Loucy (cell line): ENCODE measurements around the gene TENM4.

ENCODE experiments used
- H2AFZ ChIP-seq: fragments of 200-600 bp; sonication (generic); 2 replicates; pipeline ENCODE4 v1.6.0; 2016; ENCODE audit warnings: antibody characterized with exemption, mild to moderate bottlenecking, low read length, moderate library complexity
- H3F3A ChIP-seq: fragments of 200-600 bp; 2 replicates; pipeline ENCODE4 v1.6.0; 2016; ENCODE audit warnings: antibody characterized with exemption, low read depth, mild to moderate bottlenecking
- H3K27me3 ChIP-seq: fragments of 200-600 bp; sonication (generic); 2 replicates; pipeline ENCODE4 v1.6.1; 2014; ENCODE audit warnings: low read length, mild to moderate bottlenecking; ENCODE audit not compliant: insufficient read depth, poor library complexity, severe bottlenecking
- H3K36me3 ChIP-seq: fragments of 200-600 bp; sonication (generic); 2 replicates; pipeline ENCODE4 v1.6.1; 2016; ENCODE audit warnings: low read length; ENCODE audit not compliant: insufficient read depth
- H3K4me1 ChIP-seq: fragments of 200-600 bp; sonication (generic); 2 replicates; pipeline ENCODE4 v1.5.1; 2014; ENCODE audit warnings: low read length, mild to moderate bottlenecking; ENCODE audit not compliant: insufficient read depth, poor library complexity, severe bottlenecking
- H3K4me2 ChIP-seq: fragments of 200-600 bp; sonication (generic); 2 replicates; pipeline ENCODE4 v1.6.0; 2014; ENCODE audit warnings: antibody characterized with exemption, low read length, low read depth, mild to moderate bottlenecking; ENCODE audit not compliant: poor library complexity, severe bottlenecking
- H3K4me3 ChIP-seq: fragments of 200-600 bp; sonication (generic); 2 replicates; pipeline ENCODE4 v1.5.1; 2014; ENCODE audit warnings: low read length, mild to moderate bottlenecking, mixed read lengths; ENCODE audit not compliant: poor library complexity, severe bottlenecking
- H3K79me2 ChIP-seq: fragments of 200-600 bp; sonication (generic); 2 replicates; pipeline ENCODE4 v1.6.1; 2014; ENCODE audit warnings: low read length; ENCODE audit not compliant: insufficient read depth
- H3K9ac ChIP-seq: fragments of 200-600 bp; sonication (generic); 2 replicates; pipeline ENCODE4 v1.6.0; 2014; ENCODE audit warnings: mild to moderate bottlenecking, low read depth, low read length, moderate library complexity; ENCODE audit not compliant: poor library complexity, severe bottlenecking
- H3K9me2 ChIP-seq: fragments of 200-600 bp; sonication (generic); replicated peaks from 2 replicates; pipeline ENCODE4 v1.6.1; 2016; ENCODE audit warnings: low read depth, low read length, mixed read lengths
- H3K9me3 ChIP-seq: fragments of 200-600 bp; sonication (generic); 2 replicates; pipeline ENCODE4 v1.6.1; 2014; ENCODE audit warnings: mild to moderate bottlenecking, antibody characterized with exemption, low read length, low read depth; ENCODE audit not compliant: insufficient read depth
- H4K20me1 ChIP-seq: fragments of 200-600 bp; sonication (generic); 2 replicates; pipeline ENCODE4 v1.6.0; 2014; ENCODE audit warnings: antibody characterized with exemption, low read length, mild to moderate bottlenecking; ENCODE audit not compliant: insufficient read depth, poor library complexity, severe bottlenecking
- EZH2phosphoT487 ChIP-seq: fragments of 200-600 bp; IDR thresholded peaks from 2 replicates; pipeline ENCODE4 v1.6.1; 2018; ENCODE audit warnings: antibody characterized with exemption, mild to moderate bottlenecking, moderate library complexity, borderline replicate concordance
- TF ChIP-seq, protein P1 (sequence below): fragments of 200-600 bp; sonication (generic); conservative IDR thresholded peaks from 2 replicates; pipeline ENCODE4 v1.5.1; 2014; ENCODE audit warnings: mild to moderate bottlenecking, antibody characterized with exemption, low read length

TENM4 gene

DNA sequence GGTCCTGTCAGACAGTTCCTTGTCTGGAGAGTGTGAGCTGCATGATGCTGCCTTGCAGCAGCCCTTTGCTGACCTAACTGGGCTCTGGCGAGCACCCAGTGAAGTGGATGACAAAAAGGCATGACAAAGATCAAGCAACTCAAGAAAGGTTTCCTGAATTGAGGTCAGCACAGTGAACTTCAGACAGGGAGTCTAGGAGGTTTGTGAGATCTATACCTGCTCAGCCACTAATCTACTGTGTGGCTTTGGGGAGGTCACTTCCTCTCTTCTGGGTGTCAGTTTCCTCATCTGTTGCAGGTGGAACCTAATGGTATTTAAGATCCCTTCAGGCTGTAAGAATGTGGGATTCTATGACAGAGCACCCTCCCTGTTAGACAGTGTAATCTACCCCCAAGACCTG, 652.3 kb downstream of the TENM4 start:
- no peak overlapping the region for H3K9ac ChIP-seq
- no peaks in the 10 kb centered on the region for H3K9me2 ChIP-seq
- no peaks in the 10 kb centered on the region for H3K36me3 ChIP-seq
- TF ChIP-seq EZH2phosphoT487: no peak
- TF ChIP-seq, protein P1, sequence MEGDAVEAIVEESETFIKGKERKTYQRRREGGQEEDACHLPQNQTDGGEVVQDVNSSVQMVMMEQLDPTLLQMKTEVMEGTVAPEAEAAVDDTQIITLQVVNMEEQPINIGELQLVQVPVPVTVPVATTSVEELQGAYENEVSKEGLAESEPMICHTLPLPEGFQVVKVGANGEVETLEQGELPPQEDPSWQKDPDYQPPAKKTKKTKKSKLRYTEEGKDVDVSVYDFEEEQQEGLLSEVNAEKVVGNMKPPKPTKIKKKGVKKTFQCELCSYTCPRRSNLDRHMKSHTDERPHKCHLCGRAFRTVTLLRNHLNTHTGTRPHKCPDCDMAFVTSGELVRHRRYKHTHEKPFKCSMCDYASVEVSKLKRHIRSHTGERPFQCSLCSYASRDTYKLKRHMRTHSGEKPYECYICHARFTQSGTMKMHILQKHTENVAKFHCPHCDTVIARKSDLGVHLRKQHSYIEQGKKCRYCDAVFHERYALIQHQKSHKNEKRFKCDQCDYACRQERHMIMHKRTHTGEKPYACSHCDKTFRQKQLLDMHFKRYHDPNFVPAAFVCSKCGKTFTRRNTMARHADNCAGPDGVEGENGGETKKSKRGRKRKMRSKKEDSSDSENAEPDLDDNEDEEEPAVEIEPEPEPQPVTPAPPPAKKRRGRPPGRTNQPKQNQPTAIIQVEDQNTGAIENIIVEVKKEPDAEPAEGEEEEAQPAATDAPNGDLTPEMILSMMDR: no peak
- no peak overlapping the region for H2AFZ ChIP-seq
- no peaks in the 10 kb centered on the region for H3K27me3 ChIP-seq
- H3F3A ChIP-seq: no peaks in the 10 kb centered on the region
- H3K4me2 ChIP-seq: no peak overlapping the region
- no peaks in the 10 kb centered on the region for H4K20me1 ChIP-seq
- no peaks in the 10 kb centered on the region for H3K9me3 ChIP-seq
- no peaks in the 10 kb centered on the region for H3K4me1 ChIP-seq
- no peak overlapping the region for H3K4me3 ChIP-seq
- no peaks in the 10 kb centered on the region for H3K79me2 ChIP-seq

DNA sequence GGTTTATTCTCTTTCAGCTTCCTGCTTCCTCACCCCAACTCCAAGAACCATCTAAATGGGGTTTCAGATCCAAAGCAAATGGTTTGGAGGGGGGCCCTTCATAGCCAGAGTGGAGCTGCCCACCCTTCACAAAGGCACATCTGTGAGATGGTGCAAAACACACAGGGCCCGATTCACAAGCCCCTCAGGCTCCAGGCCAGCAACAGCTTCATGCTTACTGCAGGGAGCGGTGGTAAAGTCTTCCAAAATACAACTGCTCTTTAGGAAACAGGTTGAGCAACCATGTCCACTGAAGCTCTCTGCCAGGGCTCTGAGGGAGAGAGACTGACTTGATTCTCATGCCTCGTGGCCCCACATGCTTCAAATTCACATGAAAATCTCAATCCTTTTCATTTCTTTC, 653.1 kb downstream of the TENM4 start:
- H3K9me3 ChIP-seq: no peaks in the 10 kb centered on the region
- no peak overlapping the region for H2AFZ ChIP-seq
- TF ChIP-seq EZH2phosphoT487: no peak
- TF ChIP-seq, protein P1: no peak
- no peaks in the 10 kb centered on the region for H3F3A ChIP-seq
- H3K4me1 ChIP-seq: no peaks in the 10 kb centered on the region
- no peaks in the 10 kb centered on the region for H3K27me3 ChIP-seq
- no peaks in the 10 kb centered on the region for H4K20me1 ChIP-seq
- no peak overlapping the region for H3K9ac ChIP-seq
- no peaks in the 10 kb centered on the region for H3K9me2 ChIP-seq
- H3K36me3 ChIP-seq: no peaks in the 10 kb centered on the region
- H3K4me3 ChIP-seq: no peak overlapping the region
- no peaks in the 10 kb centered on the region for H3K79me2 ChIP-seq
- H3K4me2 ChIP-seq: no peak overlapping the region

DNA sequence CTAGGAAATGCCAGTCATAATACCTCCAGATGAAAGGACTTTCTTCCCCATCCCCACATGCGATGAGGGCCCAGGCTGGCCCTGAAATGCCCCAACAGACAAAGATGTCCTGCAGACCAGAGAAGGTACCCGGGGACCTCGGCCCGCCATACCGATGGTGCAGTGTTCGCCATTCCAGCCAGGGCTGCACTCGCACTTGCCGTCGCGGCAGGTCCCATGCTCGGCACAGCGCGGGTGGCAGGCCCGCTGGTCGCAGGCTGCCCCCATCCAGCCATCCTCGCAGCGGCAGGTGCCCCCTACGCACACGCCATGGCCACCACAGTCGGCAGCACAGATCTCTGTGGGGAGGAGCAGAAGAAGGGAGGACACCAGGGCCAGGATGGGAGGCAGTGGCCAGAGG, 654.1 kb downstream of the TENM4 start:
- TF ChIP-seq EZH2phosphoT487: no peak
- TF ChIP-seq, protein P1: no peak
- Histone ChIP-seq H3K79me2 (no peaks in the 10 kb centered on the region), H4K20me1 (no peaks in the 10 kb centered on the region)

More for the DNA sequence above, 654.1 kb downstream of the TENM4 start:
- no peak overlapping the region for H2AFZ ChIP-seq
- H3K4me3 ChIP-seq: no peak overlapping the region
- H3K4me2 ChIP-seq: no peak overlapping the region
- H3K27me3 ChIP-seq: no peaks in the 10 kb centered on the region
- H3K9me2 ChIP-seq: no peaks in the 10 kb centered on the region
- H3K9me3 ChIP-seq: no peaks in the 10 kb centered on the region
- H3K9ac ChIP-seq: no peak overlapping the region
- H3K36me3 ChIP-seq: no peaks in the 10 kb centered on the region
- no peaks in the 10 kb centered on the region for H3F3A ChIP-seq
- no peaks in the 10 kb centered on the region for H3K4me1 ChIP-seq
